ENCODE data around the gene TRHDE.

The TRHDE gene

GRCh38 chr12:72673853-72674252, 401.7 kb downstream of the TRHDE start (continued):
- TF ChIP-seq ATF2 (tag by site-specific recombination; IDR thresholded peaks at IDR 0.05; ENCODE audit: low read depth) (no peak), ZNF366 (tag by site-specific recombination; conservative IDR thresholded peaks at IDR 0.05) (no peak), ZNF677 (tag by site-specific recombination; IDR thresholded peaks at IDR 0.05) (no peak), ZNF658 (tag by site-specific recombination; IDR thresholded peaks at IDR 0.05) (no peak)

- CTCF ChIA-PET = no interaction called here
- H3K36me3 ChIP-seq (ENCODE audit: control insufficient read depth in 2 of 2, insufficient read depth in 1 of 2, low read length in 2 of 2) = no peaks in the 10 kb centered on the region
- H3K4me3 ChIP-seq (ENCODE audit: low read depth, low read length) = no peak overlapping the region
- POLR2A ChIA-PET = no interaction called here
- TF ChIP-seq KLF10 (tag by site-specific recombination; IDR thresholded peaks at IDR 0.05) = no peak
- TF ChIP-seq OVOL3 (tag by site-specific recombination; IDR thresholded peaks at IDR 0.05) = no peak
- TF ChIP-seq ZNF362 (tag by site-specific recombination; IDR thresholded peaks at IDR 0.05) = no peak
- TF ChIP-seq ZNF473 (tag by site-specific recombination; IDR thresholded peaks at IDR 0.05) = no peak
- TF ChIP-seq ZNF529 (tag by site-specific recombination; IDR thresholded peaks at IDR 0.05; ENCODE audit: insufficient replicate concordance) = no peak
- no peak for TF ChIP-seq ZNF621 (tag by site-specific recombination; IDR thresholded peaks at IDR 0.05)
- H3K27ac ChIP-seq (ENCODE audit: extremely low read depth, low read depth, low read length) = no peak overlapping the region
- H3K9me3 ChIP-seq (ENCODE audit: control insufficient read depth, insufficient read depth, low read depth, low read length) = no peaks in the 10 kb centered on the region
- H3K4me1 ChIP-seq (ENCODE audit: control insufficient read depth, insufficient read depth, low read length) = no peaks in the 10 kb centered on the region
Measured at GRCh38 chr12:72676556-72676955, 404.4 kb downstream of the TRHDE start.

- no peak for TF ChIP-seq ZNF121 (tag by site-specific recombination; IDR thresholded peaks at IDR 0.05)
- no peak for TF ChIP-seq HOXA7 (CRISPR knock-in tag; IDR thresholded peaks at IDR 0.05; ENCODE audit: borderline replicate concordance)
- no peak for TF ChIP-seq ZNF266 (tag by site-specific recombination; IDR thresholded peaks at IDR 0.05; ENCODE audit: low read depth)
- no peak for TF ChIP-seq ZNF776 (tag by site-specific recombination; IDR thresholded peaks at IDR 0.05; ENCODE audit: borderline replicate concordance)
- TF ChIP-seq ZNF514 (tag by site-specific recombination; IDR thresholded peaks at IDR 0.05) = no peak
- TF ChIP-seq IKZF3 (tag by site-specific recombination; IDR thresholded peaks at IDR 0.05) = no peak
- TF ChIP-seq ZNF768 (tag by site-specific recombination; IDR thresholded peaks at IDR 0.05) = no peak
- no peak for TF ChIP-seq ZBTB1 (tag by site-specific recombination; IDR thresholded peaks at IDR 0.05)
- TF ChIP-seq ZNF184 (tag by site-specific recombination; IDR thresholded peaks at IDR 0.05) = no peak
- no peak for TF ChIP-seq ZNF837 (tag by site-specific recombination; IDR thresholded peaks at IDR 0.05)
- no peak for TF ChIP-seq ATF2 (tag by site-specific recombination; IDR thresholded peaks at IDR 0.05; ENCODE audit: low read depth)
- no peak for TF ChIP-seq ZNF280C (tag by site-specific recombination; IDR thresholded peaks at IDR 0.05)
- TF ChIP-seq SALL2 (tag by site-specific recombination; IDR thresholded peaks at IDR 0.05; ENCODE audit: borderline replicate concordance) = no peak
- TF ChIP-seq ZNF473 (tag by site-specific recombination; IDR thresholded peaks at IDR 0.05) = no peak
- TF ChIP-seq ZNF707 (tag by site-specific recombination; IDR thresholded peaks at IDR 0.05) = no peak
- TF ChIP-seq SP2 (tag by site-specific recombination; IDR thresholded peaks at IDR 0.05) = no peak
- no peak for TF ChIP-seq ZNF114 (tag by site-specific recombination; IDR thresholded peaks at IDR 0.05)
- no peak for TF ChIP-seq ZBTB49 (tag by site-specific recombination; IDR thresholded peaks at IDR 0.05; ENCODE audit: low read depth)
- TF ChIP-seq ZNF785 (tag by site-specific recombination; IDR thresholded peaks at IDR 0.05) = no peak
- H3K4me3 ChIP-seq (ENCODE audit: low read depth, low read length) = no peak overlapping the region
- H3K4me1 ChIP-seq (ENCODE audit: control insufficient read depth, insufficient read depth, low read length) = no peaks in the 10 kb centered on the region
- H3K27ac ChIP-seq (ENCODE audit: extremely low read depth, low read depth, low read length) = no peak overlapping the region
- no peaks in the 10 kb centered on the region for H3K9me3 ChIP-seq (ENCODE audit: control insufficient read depth, insufficient read depth, low read depth, low read length)
- no peaks in the 10 kb centered on the region for H3K36me3 ChIP-seq (ENCODE audit: control insufficient read depth in 2 of 2, insufficient read depth in 1 of 2, low read length in 2 of 2)
- POLR2A ChIA-PET = no interaction called here
- CTCF ChIA-PET = no interaction called here
Measured at GRCh38 chr12:72677139-72677538, 405.0 kb downstream of the TRHDE start.
